Measurements from ENCODE around the gene KIRREL1.

DNA sequence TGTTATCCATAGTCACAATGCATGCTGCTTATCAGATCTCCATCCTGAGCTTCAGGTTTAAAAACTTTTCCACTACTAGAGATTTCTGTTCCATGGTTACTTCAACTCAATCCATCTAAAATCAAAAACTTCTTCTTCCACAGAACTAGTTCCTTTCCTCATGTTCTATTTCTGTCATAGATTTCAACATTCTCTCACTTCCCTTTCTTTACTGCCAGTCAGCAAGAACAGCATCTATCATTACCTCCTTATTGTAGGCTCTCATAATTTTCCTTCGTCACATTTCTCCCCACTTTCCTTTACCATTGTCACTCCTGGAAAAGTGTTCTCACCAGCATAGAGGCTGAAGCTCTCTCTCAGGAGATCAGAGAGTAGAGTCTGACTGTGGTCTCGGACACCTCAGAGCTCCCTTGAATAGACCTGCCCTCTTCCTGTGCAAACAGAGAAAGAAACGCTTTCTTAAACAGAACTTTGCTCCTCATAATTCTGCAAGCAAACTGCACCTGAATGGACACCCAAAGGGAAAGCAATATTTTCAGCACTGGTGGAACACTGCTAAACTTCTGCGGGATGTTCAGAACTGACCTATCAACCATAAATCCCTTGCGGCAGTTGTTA is 48.7 kb upstream of the KIRREL1 start:
- TF ChIP-seq, protein P1, sequence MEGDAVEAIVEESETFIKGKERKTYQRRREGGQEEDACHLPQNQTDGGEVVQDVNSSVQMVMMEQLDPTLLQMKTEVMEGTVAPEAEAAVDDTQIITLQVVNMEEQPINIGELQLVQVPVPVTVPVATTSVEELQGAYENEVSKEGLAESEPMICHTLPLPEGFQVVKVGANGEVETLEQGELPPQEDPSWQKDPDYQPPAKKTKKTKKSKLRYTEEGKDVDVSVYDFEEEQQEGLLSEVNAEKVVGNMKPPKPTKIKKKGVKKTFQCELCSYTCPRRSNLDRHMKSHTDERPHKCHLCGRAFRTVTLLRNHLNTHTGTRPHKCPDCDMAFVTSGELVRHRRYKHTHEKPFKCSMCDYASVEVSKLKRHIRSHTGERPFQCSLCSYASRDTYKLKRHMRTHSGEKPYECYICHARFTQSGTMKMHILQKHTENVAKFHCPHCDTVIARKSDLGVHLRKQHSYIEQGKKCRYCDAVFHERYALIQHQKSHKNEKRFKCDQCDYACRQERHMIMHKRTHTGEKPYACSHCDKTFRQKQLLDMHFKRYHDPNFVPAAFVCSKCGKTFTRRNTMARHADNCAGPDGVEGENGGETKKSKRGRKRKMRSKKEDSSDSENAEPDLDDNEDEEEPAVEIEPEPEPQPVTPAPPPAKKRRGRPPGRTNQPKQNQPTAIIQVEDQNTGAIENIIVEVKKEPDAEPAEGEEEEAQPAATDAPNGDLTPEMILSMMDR (IDR thresholded peaks at IDR 0.05), result no peak
- TF ChIP-seq POLR2A (IDR thresholded peaks at IDR 0.05), result no peak

All from lower leg skin (tissue), 3 donors.